CD4-positive, alpha-beta memory T cell (primary cell): Measurements from ENCODE around the gene BICC1. TPM values are rescaled to one million over a fixed set of nuclear protein-coding genes. Genes with fewer than 3 reads are reported as not detected.

Experiments
- CTCF ChIA-PET: fragments of 350-600 bp; sonication (Branson Sonifier 250); formaldehyde crosslinking; loops from one replicate; lab custom pipeline; 2021; ENCODE audit warnings: inconsistent platforms; ENCODE audit not compliant: partially characterized antibody; lab: Charles Lee
- POLR2A ChIA-PET: fragments of 350-600 bp; sonication (Branson Sonifier 250); formaldehyde crosslinking; loops from one replicate; lab custom pipeline; 2021; ENCODE audit not compliant: partially characterized antibody; lab: Charles Lee
- DNase-seq, 5 donors: peaks; one replicate each; pipeline versions ENCODE4 v3.0.0 to v3.0.0-alpha.2; 2020 to 2022; ENCODE audit warnings: mixed read lengths in 1 of 5
- H3K27ac ChIP-seq: one replicate; pipeline ENCODE4 v1.7.0; 2013; ENCODE audit warnings: low read depth, low read length
- H3K27me3 ChIP-seq: 2 replicates; pipeline ENCODE4 v1.7.0; 2013; ENCODE audit warnings: mild to moderate bottlenecking, low read length, moderate library complexity; ENCODE audit not compliant: insufficient read depth
- H3K36me3 ChIP-seq: 2 replicates; pipeline ENCODE4 v1.7.0; 2013; ENCODE audit warnings: mild to moderate bottlenecking, low read length, moderate library complexity; ENCODE audit not compliant: insufficient read depth
- H3K4me1 ChIP-seq: 2 replicates; pipeline ENCODE4 v1.7.0; 2013; ENCODE audit warnings: mild to moderate bottlenecking, low read length, moderate library complexity; ENCODE audit not compliant: insufficient read depth
- H3K4me3 ChIP-seq, 2 donors: one replicate each; pipeline ENCODE4 v1.7.0; 2013; ENCODE audit warnings: low read length in 2 of 2, mild to moderate bottlenecking in 1 of 2
- H3K9me3 ChIP-seq, 2 donors: one replicate each; pipeline ENCODE4 v1.7.0; 2013; ENCODE audit warnings: low read length in 2 of 2, control low read depth in 1 of 2; ENCODE audit not compliant: control insufficient read depth in 1 of 2
- H3K27ac Mint-ChIP-seq, 7 donors: one replicate each; pipeline ENCODE4 v1.8.0; 2020 to 2021; ENCODE audit warnings: mixed read lengths in 7 of 7, mild to moderate bottlenecking in 6 of 7, inconsistent platforms in 3 of 7, moderate library complexity in 3 of 7
- H3K27me3 Mint-ChIP-seq, 2 donors: one replicate each; pipeline ENCODE4 v1.8.0; 2020 to 2021; ENCODE audit warnings: mixed read lengths in 2 of 2
- H3K36me3 Mint-ChIP-seq, 2 donors: one replicate each; pipeline ENCODE4 v1.8.0; 2020 to 2021; ENCODE audit warnings: mixed read lengths in 2 of 2, inconsistent platforms in 1 of 2, mild to moderate bottlenecking in 1 of 2
- H3K4me1 Mint-ChIP-seq, 4 donors: one replicate each; pipeline ENCODE4 v1.8.0; 2020 to 2021; ENCODE audit warnings: mixed read lengths in 4 of 4, mild to moderate bottlenecking in 1 of 4
- H3K4me3 Mint-ChIP-seq, 8 donors: one replicate each; pipeline ENCODE4 v1.8.0; 2020 to 2021; ENCODE audit warnings: mixed read lengths in 8 of 8, mild to moderate bottlenecking in 7 of 8, moderate library complexity in 6 of 8, inconsistent platforms in 3 of 8
- H3K9me3 Mint-ChIP-seq, 8 donors: one replicate each; pipeline ENCODE4 v1.8.0; 2020 to 2021; ENCODE audit warnings: mixed read lengths in 8 of 8, mild to moderate bottlenecking in 5 of 8, inconsistent platforms in 3 of 8, moderate library complexity in 1 of 8
- intact Hi-C: fragments of 100-400 bp; cut with micrococcal nuclease; formaldehyde crosslinking; loops from one replicate; pipeline ENCODE4 v1.15.1; 2023
- polyA plus RNA-seq, 2 donors: library from polyadenylated mRNA; unstranded; fragments of 300-500 nt; fragmentation: Illumina TruSeq; gene quantifications; one replicate each; pipeline ENCODE4 v1.2.3, GENCODE V29; 2021
- total RNA-seq, 2 experiments: library from RNA; stranded (reverse); gene quantifications; one replicate each; pipeline ENCODE4 v1.2.3, GENCODE V29; 2021

The BICC1 gene
- total and polyA plus RNA-seq, 4 experiments from 2014 or later = not detected

GRCh38 chr10:58795560-58795959 lies 282.9 kb downstream of the BICC1 start:
- Histone ChIP-seq H3K27me3 (no peaks in the 10 kb centered on the region), H3K4me1 (no peaks in the 10 kb centered on the region), H3K9me3 (no peaks in the 10 kb centered on the region), H3K27ac (no peak overlapping the region), H3K4me3 (no peak overlapping the region), H3K36me3 (no peaks in the 10 kb centered on the region)
- Mint-ChIP-seq H3K36me3 (no peaks in the 10 kb centered on the region), H3K27ac (no peak overlapping the region), H3K4me3 (no peak overlapping the region), H3K4me1 (no peaks in the 10 kb centered on the region), H3K27me3 (no peaks in the 10 kb centered on the region), H3K9me3 (peaks cover 0 to 2% (median 0%) of the 10 kb centered on the region in 8 donors)
- ChIA-PET POLR2A (no interaction called here), CTCF (no interaction called here)
- intact Hi-C loops = no loop called here
- no peak for DNase-seq

GRCh38 chr10:58796242-58796641 lies 283.6 kb downstream of the BICC1 start:
- Mint-ChIP-seq H3K27me3 (peaks cover 0 to 1% of the 10 kb centered on the region in 2 donors), H3K36me3 (no peaks in the 10 kb centered on the region), H3K4me1 (no peaks in the 10 kb centered on the region), H3K9me3 (peaks cover 0 to 3% (median 0%) of the 10 kb centered on the region in 8 donors), H3K4me3 (no peak overlapping the region), H3K27ac (no peak overlapping the region)
- no peak overlapping the region for H3K4me3 ChIP-seq
- H3K36me3 ChIP-seq = no peaks in the 10 kb centered on the region
- H3K27ac ChIP-seq = no peak overlapping the region
- H3K4me1 ChIP-seq = no peaks in the 10 kb centered on the region
- CTCF ChIA-PET = no interaction called here
- POLR2A ChIA-PET = no interaction called here
- intact Hi-C loops = no loop called here
- no peak for DNase-seq
- no peaks in the 10 kb centered on the region for H3K27me3 ChIP-seq
- no peaks in the 10 kb centered on the region for H3K9me3 ChIP-seq

GRCh38 chr10:58796824-58797223 lies 284.2 kb downstream of the BICC1 start:
- intact Hi-C loops = no loop called here
- Mint-ChIP-seq H3K9me3 (peaks cover 0 to 3% (median 0%) of the 10 kb centered on the region in 8 donors), H3K36me3 (no peaks in the 10 kb centered on the region), H3K27ac (no peak overlapping the region), H3K4me3 (no peak overlapping the region), H3K4me1 (no peaks in the 10 kb centered on the region), H3K27me3 (peaks cover 1 to 2% of the 10 kb centered on the region in 2 donors)
- Histone ChIP-seq H3K27me3 (no peaks in the 10 kb centered on the region), H3K4me1 (no peaks in the 10 kb centered on the region), H3K27ac (no peak overlapping the region), H3K36me3 (no peaks in the 10 kb centered on the region), H3K9me3 (no peaks in the 10 kb centered on the region), H3K4me3 (no peak overlapping the region)
- no peak for DNase-seq
- CTCF ChIA-PET = no interaction called here
- POLR2A ChIA-PET = no interaction called here

DNA sequence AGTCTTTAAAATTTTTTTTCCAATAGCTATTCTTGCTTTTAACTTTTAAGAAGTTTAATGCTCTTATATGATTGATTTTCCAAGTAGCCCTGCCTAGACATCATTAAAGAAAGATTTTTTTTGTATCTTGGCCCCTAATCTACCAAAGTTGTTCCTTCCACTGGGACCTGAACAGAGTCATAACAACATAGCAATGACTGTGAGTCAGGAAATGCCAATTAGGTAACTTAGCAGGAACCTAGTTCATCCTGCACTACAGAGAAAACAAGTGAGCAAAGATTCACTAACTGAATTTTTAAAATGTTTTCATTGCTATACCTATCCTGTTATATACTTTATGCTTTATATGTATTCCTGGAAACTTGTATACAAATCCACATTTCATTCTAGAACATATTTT lies 284.7 kb downstream of the BICC1 start:
- CTCF ChIA-PET = no interaction called here
- Mint-ChIP-seq H3K36me3 (no peaks in the 10 kb centered on the region), H3K9me3 (peaks cover 0 to 3% (median 0%) of the 10 kb centered on the region in 8 donors)

GRCh38 chr10:58802047-58802446 lies 289.4 kb downstream of the BICC1 start:
- Mint-ChIP-seq H3K9me3 (peaks cover 0 to 3% (median 0%) of the 10 kb centered on the region in 8 donors), H3K36me3 (no peaks in the 10 kb centered on the region), H3K4me1 (no peaks in the 10 kb centered on the region), H3K27ac (no peak overlapping the region), H3K27me3 (peaks cover 1 to 2% of the 10 kb centered on the region in 2 donors), H3K4me3 (no peak overlapping the region)
- no peaks in the 10 kb centered on the region for H3K27me3 ChIP-seq
- H3K4me3 ChIP-seq = no peak overlapping the region
- H3K4me1 ChIP-seq = no peaks in the 10 kb centered on the region
- ChIA-PET CTCF (no interaction called here), POLR2A (no interaction called here)
- no peaks in the 10 kb centered on the region for H3K36me3 ChIP-seq
- DNase-seq = no peak
- H3K9me3 ChIP-seq = no peaks in the 10 kb centered on the region
- intact Hi-C loops = no loop called here
- H3K27ac ChIP-seq = no peak overlapping the region

More for the DNA sequence above, 284.7 kb downstream of the BICC1 start:
- intact Hi-C loops = no loop called here
- Histone ChIP-seq H3K36me3 (no peaks in the 10 kb centered on the region), H3K27me3 (no peaks in the 10 kb centered on the region), H3K27ac (no peak overlapping the region), H3K4me1 (no peaks in the 10 kb centered on the region), H3K4me3 (no peak overlapping the region), H3K9me3 (no peaks in the 10 kb centered on the region)
- POLR2A ChIA-PET = no interaction called here
- H3K27me3 Mint-ChIP-seq = peaks cover 1 to 2% of the 10 kb centered on the region in 2 donors
- H3K27ac Mint-ChIP-seq = no peak overlapping the region
- no peak overlapping the region for H3K4me3 Mint-ChIP-seq
- H3K4me1 Mint-ChIP-seq = no peaks in the 10 kb centered on the region
- no peak for DNase-seq

DNA sequence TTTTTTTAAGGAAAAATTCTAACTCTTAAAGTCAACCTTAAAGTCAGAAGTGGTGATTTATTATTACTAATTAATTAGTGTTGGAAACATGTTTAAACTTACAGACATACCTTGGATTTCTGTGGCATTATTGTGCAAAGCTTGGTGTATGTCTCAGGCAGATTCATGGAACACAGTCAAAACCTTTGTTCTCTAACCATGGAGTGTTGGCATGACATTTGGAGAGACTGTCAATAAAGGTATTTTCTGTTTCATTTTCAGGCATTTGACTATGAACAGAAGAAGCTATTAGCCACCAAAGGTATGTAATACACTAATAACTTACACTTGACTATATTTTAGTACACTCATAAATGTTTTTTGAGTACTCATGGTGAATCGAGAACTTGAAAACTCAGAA lies 293.7 kb downstream of the BICC1 start:
- intact Hi-C loops = no loop called here
- DNase-seq = no peak
- Mint-ChIP-seq H3K4me1 (no peaks in the 10 kb centered on the region), H3K36me3 (no peaks in the 10 kb centered on the region), H3K27ac (no peak overlapping the region), H3K27me3 (peaks cover 1 to 2% of the 10 kb centered on the region in 2 donors), H3K9me3 (no peaks in the 10 kb centered on the region), H3K4me3 (no peak overlapping the region)
- no peaks in the 10 kb centered on the region for H3K4me1 ChIP-seq
- H3K36me3 ChIP-seq = no peaks in the 10 kb centered on the region
- no peaks in the 10 kb centered on the region for H3K9me3 ChIP-seq
- no peak overlapping the region for H3K4me3 ChIP-seq
- H3K27ac ChIP-seq = no peak overlapping the region
- H3K27me3 ChIP-seq = no peaks in the 10 kb centered on the region
- CTCF ChIA-PET = no interaction called here
- POLR2A ChIA-PET = no interaction called here

GRCh38 chr10:58806970-58807628 lies 294.4 kb downstream of the BICC1 start:
- Mint-ChIP-seq H3K4me3 (no peak overlapping the region), H3K27me3 (peaks cover 0 to 1% of the 10 kb centered on the region in 2 donors), H3K27ac (no peak overlapping the region), H3K4me1 (no peaks in the 10 kb centered on the region), H3K9me3 (no peaks in the 10 kb centered on the region), H3K36me3 (no peaks in the 10 kb centered on the region)
- Histone ChIP-seq H3K27ac (no peak overlapping the region), H3K9me3 (no peaks in the 10 kb centered on the region), H3K36me3 (no peaks in the 10 kb centered on the region), H3K4me3 (no peak overlapping the region), H3K4me1 (no peaks in the 10 kb centered on the region), H3K27me3 (no peaks in the 10 kb centered on the region)
- no peak for DNase-seq
- intact Hi-C loops = no loop called here
- ChIA-PET CTCF (no interaction called here), POLR2A (no interaction called here)
